ENCODE results near the gene OXT. TPM values are rescaled to one million over a fixed set of nuclear protein-coding genes. Genes with fewer than 3 reads are reported as not detected.
"Not testable (repeated sequence)": the region's sequence is repeated elsewhere in the genome, so short reads cannot be mapped to it uniquely, and the experiment has no call there.

The OXT gene
- 0.61 TPM in 1 of 2 replicates, not detected in the other for total RNA-seq

GRCh38 chr20:3071610-3072529 lies at the start of gene OXT:
Gene OXT (plus strand): TSS chr20:3071620. CDS start chr20:3071656, 36 bp downstream.
- intact Hi-C loops (cut with micrococcal nuclease), result loop anchor here (1.0 to 5.0 kb wide), 3 partner anchors 18 to 100 kb away; partner anchors contain the start of gene LZTS3

GRCh38 chr20:3021777-3022176 lies 49.6 kb upstream of the OXT start:
- intact Hi-C loops (cut with micrococcal nuclease), result no loop called here

- intact Hi-C loops (cut with micrococcal nuclease), result not testable (repeated sequence)
Observed at GRCh38 chr20:3022559-3023490, 48.6 kb upstream of the OXT start.

GRCh38 chr20:3027987-3028386 lies 43.4 kb upstream of the OXT start:
- intact Hi-C loops (cut with micrococcal nuclease), result no loop called here

- intact Hi-C loops (cut with micrococcal nuclease), result no loop called here
Observed at GRCh38 chr20:3031524-3032147, 39.8 kb upstream of the OXT start.

- intact Hi-C loops (cut with micrococcal nuclease), result no loop called here
Observed at GRCh38 chr20:3032624-3033023, 38.8 kb upstream of the OXT start.

- intact Hi-C loops (cut with micrococcal nuclease), result no loop called here
Observed at GRCh38 chr20:3037654-3038053, 33.8 kb upstream of the OXT start.

GRCh38 chr20:3038454-3038853 lies 33.0 kb upstream of the OXT start:
- intact Hi-C loops (cut with micrococcal nuclease), result no loop called here

GRCh38 chr20:3039426-3039825 lies 32.0 kb upstream of the OXT start:
- intact Hi-C loops (cut with micrococcal nuclease), result no loop called here

GRCh38 chr20:3040086-3040485 lies 31.3 kb upstream of the OXT start:
- intact Hi-C loops (cut with micrococcal nuclease), result no loop called here

GRCh38 chr20:3041854-3042409 lies 29.5 kb upstream of the OXT start:
- intact Hi-C loops (cut with micrococcal nuclease), result no loop called here

GRCh38 chr20:3042625-3043024 lies 28.8 kb upstream of the OXT start:
- intact Hi-C loops (cut with micrococcal nuclease), result no loop called here

GRCh38 chr20:3043322-3043721 lies 28.1 kb upstream of the OXT start, which contains the start of gene GNRH2:
Gene GNRH2 (plus strand): TSS chr20:3043622. CDS start chr20:3044415, 793 bp downstream.
- intact Hi-C loops (cut with micrococcal nuclease), result no loop called here

GRCh38 chr20:3044336-3044965 lies 27.0 kb upstream of the OXT start:
- intact Hi-C loops (cut with micrococcal nuclease), result loop anchor here (2.0 kb wide), 1 partner anchor 128 kb away; the partner anchor contains the start of gene LZTS3

- intact Hi-C loops (cut with micrococcal nuclease), result loop anchor here (1.0 to 5.0 kb wide), 6 partner anchors 128 to 427 kb away; partner anchors contain the start of genes ATRN, DDRGK1, LZTS3 and PTPRA
Observed at GRCh38 chr20:3045042-3045815, 26.2 kb upstream of the OXT start.

- intact Hi-C loops (cut with micrococcal nuclease), result loop anchor here (1.0 to 5.0 kb wide), 7 partner anchors 111 to 426 kb away; partner anchors contain the start of genes ATRN, DDRGK1, LZTS3 and PTPRA
Observed at GRCh38 chr20:3045816-3046676, 25.4 kb upstream of the OXT start, which contains the start of gene MRPS26. Gene MRPS26 (plus strand): TSS chr20:3046052. CDS start chr20:3046069, 17 bp downstream.

- intact Hi-C loops (cut with micrococcal nuclease), result loop anchor here (2.0 to 5.0 kb wide), 2 partner anchors 110 to 425 kb away; partner anchors contain the start of gene ATRN
Observed at GRCh38 chr20:3046677-3047462, 24.6 kb upstream of the OXT start.
